ENCODE data around the gene ABCB8. TPM values are rescaled to one million over a fixed set of nuclear protein-coding genes. Genes with fewer than 3 reads are reported as not detected.

ABCB8 gene
- total and polyA plus RNA-seq, 7 experiments from 2014 or later: 13.8 to 88.0 (median 64.4) TPM

GRCh38 chr7:150990416-150991186, 37.6 kb upstream of the ABCB8 start, which contains the start of gene NOS3:
Gene NOS3, plus strand, starts transcription at chr7:150991017. Its CDS starts 2,787 bp downstream, at chr7:150993804.
- Histone ChIP-seq H3K9me3 (ENCODE audit: control insufficient read depth in 2 of 3, low read length in 3 of 3) (peaks cover 0 to 20% (median 15%) of the 10 kb centered on the region in 3 experiments), H3K27me3 (ENCODE audit: control insufficient read depth in 2 of 2, insufficient read depth in 2 of 2, low read length in 2 of 2) (no peaks in the 10 kb centered on the region), H3K36me3 (ENCODE audit: control insufficient read depth in 2 of 3, insufficient read depth in 3 of 3, low read length in 3 of 3) (no peaks in the 10 kb centered on the region), H3K4me1 (ENCODE audit: control insufficient read depth in 2 of 2, insufficient read depth in 2 of 2, low read length in 2 of 2) (peaks cover 12 to 38% of the 10 kb centered on the region in 2 donors), H3K4me3 (ENCODE audit: low read length) (no peak within 1 kb of the TSS), H3K27ac (ENCODE audit: low read depth, low read length) (no peak within 1 kb of the TSS)
- Mint-ChIP-seq H3K9me3 (peaks cover 0 to 29% (median 20%) of the 10 kb centered on the region in 11 donors), H3K36me3 (peaks cover 1 to 16% (median 8%) of the 10 kb centered on the region in 5 donors), H3K4me3 (peak within 1 kb of the TSS in 3 of 10 donors; percentile 0 to 32 (median 8)), H3K27me3 (peaks cover 0 to 23% (median 0%) of the 10 kb centered on the region in 5 donors), H3K27ac (peak within 1 kb of the TSS in 5 of 9 donors; percentile 20 to 58 (median 48)), H3K4me1 (peaks cover 20 to 55% (median 40%) of the 10 kb centered on the region in 7 donors)
- intact Hi-C loops (cut with micrococcal nuclease): no loop called here
- ChIA-PET POLR2A (interaction anchor here (0.7 to 1.4 kb wide), 3 partner anchors 20 to 28 kb away, joined by 3 to 4 read pairs (median 3); no protein-coding TSS in a partner anchor), CTCF (interaction anchor here (0.6 to 3.0 kb wide), 7 partner anchors 20 to 178 kb away, joined by 3 to 17 read pairs (median 7); no protein-coding TSS in a partner anchor)
- ATAC-seq: no peak
- no peak for DNase-seq

GRCh38 chr7:150992051-150992640, 36.1 kb upstream of the ABCB8 start:
- Mint-ChIP-seq H3K27ac (peak overlapping the region in 1 of 9 donors; percentile 60), H3K9me3 (peaks cover 0 to 29% (median 20%) of the 10 kb centered on the region in 11 donors), H3K36me3 (peaks cover 1 to 16% (median 8%) of the 10 kb centered on the region in 5 donors), H3K27me3 (peaks cover 0 to 16% (median 0%) of the 10 kb centered on the region in 5 donors), H3K4me1 (peaks cover 13 to 57% (median 37%) of the 10 kb centered on the region in 7 donors), H3K4me3 (no peak overlapping the region)
- Histone ChIP-seq H3K4me3 (ENCODE audit: low read length) (no peak overlapping the region), H3K27ac (ENCODE audit: low read depth, low read length) (no peak overlapping the region), H3K27me3 (ENCODE audit: control insufficient read depth in 2 of 2, insufficient read depth in 2 of 2, low read length in 2 of 2) (no peaks in the 10 kb centered on the region), H3K9me3 (ENCODE audit: control insufficient read depth in 2 of 3, low read length in 3 of 3) (peaks cover 0 to 20% (median 15%) of the 10 kb centered on the region in 3 experiments), H3K36me3 (ENCODE audit: control insufficient read depth in 2 of 3, insufficient read depth in 3 of 3, low read length in 3 of 3) (no peaks in the 10 kb centered on the region), H3K4me1 (ENCODE audit: control insufficient read depth in 2 of 2, insufficient read depth in 2 of 2, low read length in 2 of 2) (peaks cover 7 to 44% of the 10 kb centered on the region in 2 donors)
- ChIA-PET POLR2A (interaction anchor here (0.6 to 3.5 kb wide), 3 partner anchors 15 to 58 kb away, joined by 3 to 33 read pairs (median 3); no protein-coding TSS in a partner anchor), CTCF (interaction anchor here (0.7 to 2.1 kb wide), 4 partner anchors 19 to 94 kb away, joined by 3 to 7 read pairs (median 4); no protein-coding TSS in a partner anchor)
- DNase-seq (no peak), ATAC-seq (no peak)
- intact Hi-C loops (cut with micrococcal nuclease): no loop called here

GRCh38 chr7:150992833-150993302, 35.4 kb upstream of the ABCB8 start:
- Mint-ChIP-seq H3K27ac (peak overlapping the region in 3 of 9 donors; percentile 11 to 70 (median 60)), H3K9me3 (peaks cover 0 to 29% (median 20%) of the 10 kb centered on the region in 11 donors), H3K4me3 (peak overlapping the region in 1 of 10 donors; percentile 30), H3K27me3 (peaks cover 0 to 11% (median 0%) of the 10 kb centered on the region in 5 donors), H3K36me3 (peaks cover 1 to 16% (median 8%) of the 10 kb centered on the region in 5 donors), H3K4me1 (peaks cover 18 to 60% (median 40%) of the 10 kb centered on the region in 7 donors)
- intact Hi-C loops (cut with micrococcal nuclease): no loop called here
- Histone ChIP-seq H3K36me3 (ENCODE audit: control insufficient read depth in 2 of 3, insufficient read depth in 3 of 3, low read length in 3 of 3) (no peaks in the 10 kb centered on the region), H3K27me3 (ENCODE audit: control insufficient read depth in 2 of 2, insufficient read depth in 2 of 2, low read length in 2 of 2) (no peaks in the 10 kb centered on the region), H3K27ac (ENCODE audit: low read depth, low read length) (no peak overlapping the region), H3K4me1 (ENCODE audit: control insufficient read depth in 2 of 2, insufficient read depth in 2 of 2, low read length in 2 of 2) (peaks cover 7 to 48% of the 10 kb centered on the region in 2 donors), H3K9me3 (ENCODE audit: control insufficient read depth in 2 of 3, low read length in 3 of 3) (peaks cover 0 to 20% (median 15%) of the 10 kb centered on the region in 3 experiments), H3K4me3 (ENCODE audit: low read length) (no peak overlapping the region)
- peak; percentile 48 for ATAC-seq
- peak in 1 of 9 donors; percentile 41 for DNase-seq
- ChIA-PET CTCF (interaction anchor here (1.0 to 3.1 kb wide), 4 partner anchors 8 to 95 kb away, joined by 3 to 20 read pairs (median 6); no protein-coding TSS in a partner anchor), POLR2A (interaction anchor here (0.7 to 3.5 kb wide), 3 partner anchors 8 to 20 kb away, joined by 3 to 33 read pairs (median 15); no protein-coding TSS in a partner anchor)

- H3K4me1 Mint-ChIP-seq: peaks cover 19 to 60% (median 39%) of the 10 kb centered on the region in 7 donors
- ATAC-seq (no peak), DNase-seq (no peak)
- peaks cover under 1 to 48% of the 10 kb centered on the region in 2 donors for H3K4me1 ChIP-seq (ENCODE audit: control insufficient read depth in 2 of 2, insufficient read depth in 2 of 2, low read length in 2 of 2)
- peaks cover 0 to 4% (median 0%) of the 10 kb centered on the region in 5 donors for H3K27me3 Mint-ChIP-seq
- H3K9me3 ChIP-seq (ENCODE audit: control insufficient read depth in 2 of 3, low read length in 3 of 3): peaks cover 0 to 20% (median 15%) of the 10 kb centered on the region in 3 experiments
- H3K4me3 Mint-ChIP-seq: peak overlapping the region in 1 of 10 donors; percentile 66
- no peak overlapping the region for H3K4me3 ChIP-seq (ENCODE audit: low read length)
- no peak overlapping the region for H3K27ac ChIP-seq (ENCODE audit: low read depth, low read length)
- no peaks in the 10 kb centered on the region for H3K27me3 ChIP-seq (ENCODE audit: control insufficient read depth in 2 of 2, insufficient read depth in 2 of 2, low read length in 2 of 2)
- ChIA-PET CTCF (interaction anchor here (1.0 to 3.1 kb wide), 7 partner anchors 9 to 95 kb away, joined by 4 to 20 read pairs (median 7); no protein-coding TSS in a partner anchor), POLR2A (interaction anchor here (0.8 to 3.5 kb wide), 8 partner anchors 9 to 65 kb away, joined by 3 to 33 read pairs (median 11); partner anchors contain the start of gene ABCB8)
- peaks cover 0 to 29% (median 20%) of the 10 kb centered on the region in 11 donors for H3K9me3 Mint-ChIP-seq
- H3K36me3 ChIP-seq (ENCODE audit: control insufficient read depth in 2 of 3, insufficient read depth in 3 of 3, low read length in 3 of 3): no peaks in the 10 kb centered on the region
- peak overlapping the region in 4 of 9 donors; percentile 63 to 87 (median 78) for H3K27ac Mint-ChIP-seq
- H3K36me3 Mint-ChIP-seq: peaks cover 1 to 16% (median 8%) of the 10 kb centered on the region in 5 donors
- intact Hi-C loops (cut with micrococcal nuclease): no loop called here
These were observed 34.7 kb upstream of the ABCB8 start for GRCh38 chr7:150993511-150993910.

- peaks cover 0 to 20% (median 15%) of the 10 kb centered on the region in 3 experiments for H3K9me3 ChIP-seq (ENCODE audit: control insufficient read depth in 2 of 3, low read length in 3 of 3)
- Mint-ChIP-seq H3K27me3 (peaks cover 0 to 3% (median 0%) of the 10 kb centered on the region in 5 donors), H3K4me3 (peak overlapping the region; percentile 21 to 75 (median 64)), H3K9me3 (peaks cover 0 to 28% (median 20%) of the 10 kb centered on the region in 11 donors), H3K27ac (peak overlapping the region; percentile 31 to 87 (median 63)), H3K36me3 (peaks cover 1 to 16% (median 8%) of the 10 kb centered on the region in 5 donors), H3K4me1 (peaks cover 19 to 60% (median 43%) of the 10 kb centered on the region in 7 donors)
- H3K27me3 ChIP-seq (ENCODE audit: control insufficient read depth in 2 of 2, insufficient read depth in 2 of 2, low read length in 2 of 2): no peaks in the 10 kb centered on the region
- intact Hi-C loops (cut with micrococcal nuclease): loop anchor here in 1 of 2 donors (1.0 kb wide), 1 partner anchor 19 kb away; no protein-coding TSS in a partner anchor
- ATAC-seq: peak; percentile 65
- ChIA-PET CTCF (interaction anchor here (0.6 to 3.1 kb wide), 13 partner anchors 9 to 116 kb away, joined by 3 to 20 read pairs (median 4); partner anchors contain the start of gene ABCB8), POLR2A (interaction anchor here (0.5 to 3.5 kb wide), 11 partner anchors 9 to 500 kb away, joined by 3 to 33 read pairs (median 5); partner anchors contain the start of gene ABCB8)
- peak overlapping the region; percentile 29 for H3K4me3 ChIP-seq (ENCODE audit: low read length)
- peak overlapping the region; percentile 68 for H3K27ac ChIP-seq (ENCODE audit: low read depth, low read length)
- no peaks in the 10 kb centered on the region for H3K36me3 ChIP-seq (ENCODE audit: control insufficient read depth in 2 of 3, insufficient read depth in 3 of 3, low read length in 3 of 3)
- DNase-seq: peak in 2 of 9 donors; percentile 33 to 37
- H3K4me1 ChIP-seq (ENCODE audit: control insufficient read depth in 2 of 2, insufficient read depth in 2 of 2, low read length in 2 of 2): peaks cover 3 to 50% of the 10 kb centered on the region in 2 donors
These were observed 34.0 kb upstream of the ABCB8 start for GRCh38 chr7:150994141-150994837.

All from naive thymus-derived CD4-positive, alpha-beta T cell (primary cell).